ENCODE results near the gene TRIM62.
A peak's percentile ranks its signal among the peaks of the same experiment; 100 is the strongest.

TRIM62 gene

DNA sequence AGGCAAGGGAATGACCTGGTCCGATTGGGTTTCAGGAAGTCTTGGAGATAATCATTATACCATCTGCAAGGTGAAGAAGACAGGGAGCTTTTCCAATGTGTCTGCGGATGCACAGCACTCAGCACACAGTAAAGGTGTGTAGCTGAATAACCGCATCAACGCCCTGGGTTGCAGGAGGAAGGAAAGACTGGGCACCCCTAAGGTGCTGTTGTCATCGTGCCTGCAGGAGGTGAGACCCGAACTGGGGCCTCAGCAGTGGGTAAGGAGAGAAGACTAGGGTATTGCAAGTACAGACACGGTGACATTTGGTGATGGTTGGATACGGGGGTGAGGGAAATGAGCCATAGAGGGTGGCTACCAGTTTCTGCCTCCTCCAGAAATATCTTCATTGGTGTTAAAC, 1.1 kb upstream of the TRIM62 start:
- Histone ChIP-seq H3K9me2 (replicated peaks; ENCODE audit: insufficient read depth, low read length) (no peaks in the 10 kb centered on the region), H3K36me3 (ENCODE audit: low read length) (no peaks in the 10 kb centered on the region), H3F3A (ENCODE audit: insufficient read depth) (no peaks in the 10 kb centered on the region), H2AFZ (ENCODE audit: low read depth, low read length, severe bottlenecking) (no peak overlapping the region), H3K27ac (ENCODE audit: low read depth, low read length) (no peak overlapping the region), H3K9ac (ENCODE audit: low read length) (no peak overlapping the region), H3K79me2 (ENCODE audit: insufficient read depth, low read length) (no peaks in the 10 kb centered on the region), H4K20me1 (ENCODE audit: low read depth, low read length) (0 out of 2 replicates have a peak, but pooled peaks cover 3% of the 10 kb centered on the region), H3K4me2 (ENCODE audit: low read depth, low read length, poor library complexity, severe bottlenecking) (no peak overlapping the region), H3K27me3 (ENCODE audit: low read length) (no peaks in the 10 kb centered on the region), H3K4me3 (ENCODE audit: insufficient read depth, low read length, poor library complexity, severe bottlenecking) (no peak overlapping the region), H3K9me3 (ENCODE audit: insufficient read depth, low read length) (no peaks in the 10 kb centered on the region)
- TF ChIP-seq, protein P1, sequence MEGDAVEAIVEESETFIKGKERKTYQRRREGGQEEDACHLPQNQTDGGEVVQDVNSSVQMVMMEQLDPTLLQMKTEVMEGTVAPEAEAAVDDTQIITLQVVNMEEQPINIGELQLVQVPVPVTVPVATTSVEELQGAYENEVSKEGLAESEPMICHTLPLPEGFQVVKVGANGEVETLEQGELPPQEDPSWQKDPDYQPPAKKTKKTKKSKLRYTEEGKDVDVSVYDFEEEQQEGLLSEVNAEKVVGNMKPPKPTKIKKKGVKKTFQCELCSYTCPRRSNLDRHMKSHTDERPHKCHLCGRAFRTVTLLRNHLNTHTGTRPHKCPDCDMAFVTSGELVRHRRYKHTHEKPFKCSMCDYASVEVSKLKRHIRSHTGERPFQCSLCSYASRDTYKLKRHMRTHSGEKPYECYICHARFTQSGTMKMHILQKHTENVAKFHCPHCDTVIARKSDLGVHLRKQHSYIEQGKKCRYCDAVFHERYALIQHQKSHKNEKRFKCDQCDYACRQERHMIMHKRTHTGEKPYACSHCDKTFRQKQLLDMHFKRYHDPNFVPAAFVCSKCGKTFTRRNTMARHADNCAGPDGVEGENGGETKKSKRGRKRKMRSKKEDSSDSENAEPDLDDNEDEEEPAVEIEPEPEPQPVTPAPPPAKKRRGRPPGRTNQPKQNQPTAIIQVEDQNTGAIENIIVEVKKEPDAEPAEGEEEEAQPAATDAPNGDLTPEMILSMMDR (IDR thresholded peaks at IDR 0.05; ENCODE audit: insufficient read depth, low read length, poor library complexity, severe bottlenecking) = no peak
- no peak for TF ChIP-seq EZH2phosphoT487 (conservative IDR thresholded peaks at IDR 0.05; ENCODE audit: low read length)

DNA sequence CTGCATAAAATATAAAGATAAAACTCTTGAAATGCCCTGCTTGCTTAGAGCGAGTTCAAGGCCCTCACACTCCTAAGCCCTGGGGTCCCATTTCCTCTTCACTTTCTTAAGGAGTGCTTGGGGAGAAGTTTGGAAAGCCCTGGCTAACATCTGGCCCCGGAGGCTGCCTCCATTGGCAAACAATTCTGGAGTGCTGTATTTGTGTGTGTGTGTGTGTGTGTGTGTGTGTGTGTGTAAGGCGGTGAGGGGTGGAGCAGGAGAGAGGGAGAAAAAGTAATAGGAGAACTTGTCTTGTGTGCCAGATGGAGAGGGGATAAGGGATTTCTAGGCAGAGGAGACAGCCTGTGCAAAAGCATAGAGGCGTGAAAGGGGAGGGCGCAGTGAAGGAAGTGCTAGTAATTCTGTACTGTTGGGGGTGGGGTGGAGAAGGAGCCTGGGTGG, 578 bp upstream of the TRIM62 start:
- Histone ChIP-seq H2AFZ (ENCODE audit: low read depth, low read length, severe bottlenecking) (no peak overlapping the region), H3K4me3 (ENCODE audit: insufficient read depth, low read length, poor library complexity, severe bottlenecking) (peak overlapping the region; percentile 68)

DNA sequence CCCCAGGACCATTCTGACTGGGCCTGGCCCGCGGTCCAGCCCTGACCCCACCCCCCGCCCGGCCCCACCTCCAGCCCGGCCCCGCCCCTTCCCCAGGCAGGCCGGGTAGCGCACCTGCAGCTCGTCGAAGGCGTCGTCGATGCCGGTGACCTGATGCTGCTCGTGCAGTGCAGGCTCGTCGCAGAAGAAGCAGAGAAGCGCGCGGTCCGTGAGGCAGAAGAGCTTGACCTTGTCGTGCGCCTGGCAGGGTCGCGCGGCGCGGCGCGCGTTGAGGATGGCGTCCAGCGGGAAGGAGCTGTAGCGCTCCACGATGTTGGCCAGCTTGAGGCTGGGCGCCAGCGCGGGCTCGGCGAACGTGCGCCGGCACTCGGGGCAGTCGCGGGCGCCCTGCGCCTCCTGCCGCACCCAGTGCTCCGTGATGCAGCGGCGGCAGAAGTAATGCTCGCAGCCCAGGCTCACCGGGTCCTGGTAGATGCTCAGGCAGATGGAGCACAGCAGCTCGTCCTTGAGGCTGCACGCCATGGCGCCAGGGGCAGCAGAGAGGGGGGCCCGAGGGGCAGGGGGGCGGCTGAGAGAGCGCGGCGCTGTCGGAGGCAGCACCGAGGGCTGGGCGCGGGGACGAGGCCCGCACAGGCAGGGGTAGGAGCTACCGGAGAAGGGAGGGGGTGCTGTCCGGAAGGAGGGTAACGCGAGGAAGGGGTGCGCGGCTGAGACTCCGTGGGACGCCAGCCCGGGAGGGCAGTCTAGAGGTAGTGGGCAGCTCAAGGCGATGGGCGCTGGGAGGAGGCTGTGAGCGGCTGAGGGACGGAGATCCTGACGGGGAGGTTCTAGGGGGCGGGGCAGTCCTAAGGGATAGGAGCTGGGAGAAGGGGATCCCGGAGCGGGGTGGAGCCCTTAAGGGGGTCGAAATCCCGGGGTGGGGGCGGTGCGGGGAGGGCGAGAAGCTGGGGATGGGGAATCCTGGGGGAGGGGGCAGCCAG, 642 bp downstream of the TRIM62 start:
- no peak for TF ChIP-seq EZH2phosphoT487 (conservative IDR thresholded peaks at IDR 0.05; ENCODE audit: low read length)
- TF ChIP-seq, protein P1 (IDR thresholded peaks at IDR 0.05; ENCODE audit: insufficient read depth, low read length, poor library complexity, severe bottlenecking) = no peak
- no peaks in the 10 kb centered on the region for H3K27me3 ChIP-seq (ENCODE audit: low read length)
- no peaks in the 10 kb centered on the region for H3K36me3 ChIP-seq (ENCODE audit: low read length)
- H3K9me2 ChIP-seq (replicated peaks; ENCODE audit: insufficient read depth, low read length) = no peaks in the 10 kb centered on the region
- no peaks in the 10 kb centered on the region for H3K9me3 ChIP-seq (ENCODE audit: insufficient read depth, low read length)
- H2AFZ ChIP-seq (ENCODE audit: low read depth, low read length, severe bottlenecking) = peak overlapping the region; percentile 29
- H3K9ac ChIP-seq (ENCODE audit: low read length) = peak overlapping the region; percentile 60
- H3K79me2 ChIP-seq (ENCODE audit: insufficient read depth, low read length) = no peaks in the 10 kb centered on the region
- H3K4me2 ChIP-seq (ENCODE audit: low read depth, low read length, poor library complexity, severe bottlenecking) = peak overlapping the region; percentile 50
- 0 out of 2 replicates have a peak, but pooled peaks cover 3% of the 10 kb centered on the region for H4K20me1 ChIP-seq (ENCODE audit: low read depth, low read length)
- H3F3A ChIP-seq (ENCODE audit: insufficient read depth) = no peaks in the 10 kb centered on the region
- H3K4me3 ChIP-seq (ENCODE audit: insufficient read depth, low read length, poor library complexity, severe bottlenecking) = peak overlapping the region; percentile 68
- peak overlapping the region; percentile 13; the same call in 1 of the 2 replicates for H3K27ac ChIP-seq (ENCODE audit: low read depth, low read length)

More for the DNA sequence above, 578 bp upstream of the TRIM62 start:
- TF ChIP-seq, protein P1 (IDR thresholded peaks at IDR 0.05; ENCODE audit: insufficient read depth, low read length, poor library complexity, severe bottlenecking) = no peak
- TF ChIP-seq EZH2phosphoT487 (conservative IDR thresholded peaks at IDR 0.05; ENCODE audit: low read length) = no peak
- Histone ChIP-seq H3K79me2 (ENCODE audit: insufficient read depth, low read length) (no peaks in the 10 kb centered on the region), H3F3A (ENCODE audit: insufficient read depth) (no peaks in the 10 kb centered on the region), H3K27ac (ENCODE audit: low read depth, low read length) (no peak overlapping the region), H3K9me2 (replicated peaks; ENCODE audit: insufficient read depth, low read length) (no peaks in the 10 kb centered on the region), H3K9ac (ENCODE audit: low read length) (peak overlapping the region; percentile 60; the same call in 1 of the 2 replicates), H3K4me2 (ENCODE audit: low read depth, low read length, poor library complexity, severe bottlenecking) (peak overlapping the region; percentile 50), H4K20me1 (ENCODE audit: low read depth, low read length) (0 out of 2 replicates have a peak, but pooled peaks cover 3% of the 10 kb centered on the region), H3K27me3 (ENCODE audit: low read length) (no peaks in the 10 kb centered on the region), H3K36me3 (ENCODE audit: low read length) (no peaks in the 10 kb centered on the region), H3K9me3 (ENCODE audit: insufficient read depth, low read length) (no peaks in the 10 kb centered on the region)
